ENCODE results near the gene CFAP46. TPM values are rescaled to one million over a fixed set of nuclear protein-coding genes. Genes with fewer than 3 reads are reported as not detected.
A peak's percentile ranks its signal among the peaks of the same experiment; 100 is the strongest.
"Not testable (repeated sequence)": the region's sequence is repeated elsewhere in the genome, so short reads cannot be mapped to it uniquely, and the experiment has no call there.

Gene CFAP46
- total RNA-seq, 2 donors from 2014 or later = not detected

- H3K9me3 ChIP-seq (ENCODE audit: control insufficient read depth, low read length, poor library complexity, severe bottlenecking); DNase-seq; H3K27ac Mint-ChIP-seq; ATAC-seq; H3K36me3 Mint-ChIP-seq (ENCODE audit: low read depth); H3K27me3 Mint-ChIP-seq; H3K4me3 Mint-ChIP-seq; H3K4me1 Mint-ChIP-seq: not testable (repeated sequence)
These were observed 144.4 kb downstream of the CFAP46 start for GRCh38 chr10:132797986-132798385.

GRCh38 chr10:132796846-132797245, 145.5 kb downstream of the CFAP46 start:
- no peaks in the 10 kb centered on the region for H3K9me3 ChIP-seq (ENCODE audit: control insufficient read depth, low read length, poor library complexity, severe bottlenecking)
- Mint-ChIP-seq H3K4me3 (no peak overlapping the region), H3K36me3 (ENCODE audit: low read depth) (no peaks in the 10 kb centered on the region), H3K4me1 (no peaks in the 10 kb centered on the region), H3K27me3 (no peaks in the 10 kb centered on the region), H3K27ac (no peak overlapping the region)
- DNase-seq (peak in 1 of 3 donors; percentile 2), ATAC-seq (no peak)

- no peaks in the 10 kb centered on the region for H3K9me3 ChIP-seq (ENCODE audit: control insufficient read depth, low read length, poor library complexity, severe bottlenecking)
- Mint-ChIP-seq H3K4me3 (no peak overlapping the region), H3K27ac (no peak overlapping the region), H3K4me1 (no peaks in the 10 kb centered on the region), H3K36me3 (ENCODE audit: low read depth) (no peaks in the 10 kb centered on the region), H3K27me3 (no peaks in the 10 kb centered on the region)
- no peak for DNase-seq
- ATAC-seq = no peak
These were observed 148.2 kb downstream of the CFAP46 start for GRCh38 chr10:132793871-132794849.

- no peak for ATAC-seq
- H3K4me1 Mint-ChIP-seq = no peaks in the 10 kb centered on the region
- no peak for DNase-seq
- H3K4me3 Mint-ChIP-seq = no peak overlapping the region
- H3K27me3 Mint-ChIP-seq = no peaks in the 10 kb centered on the region
- H3K36me3 Mint-ChIP-seq (ENCODE audit: low read depth) = no peaks in the 10 kb centered on the region
- no peak overlapping the region for H3K27ac Mint-ChIP-seq
- no peaks in the 10 kb centered on the region for H3K9me3 ChIP-seq (ENCODE audit: control insufficient read depth, low read length, poor library complexity, severe bottlenecking)
These were observed 149.2 kb downstream of the CFAP46 start for GRCh38 chr10:132793213-132793612.

- ATAC-seq = no peak
- no peaks in the 10 kb centered on the region for H3K9me3 ChIP-seq (ENCODE audit: control insufficient read depth, low read length, poor library complexity, severe bottlenecking)
- Mint-ChIP-seq H3K4me3 (no peak overlapping the region), H3K36me3 (ENCODE audit: low read depth) (no peaks in the 10 kb centered on the region), H3K27ac (no peak overlapping the region), H3K27me3 (no peaks in the 10 kb centered on the region), H3K4me1 (no peaks in the 10 kb centered on the region)
- no peak for DNase-seq
These were observed 149.6 kb downstream of the CFAP46 start for GRCh38 chr10:132792796-132793195.

- H3K4me1 Mint-ChIP-seq; H3K27me3 Mint-ChIP-seq; H3K36me3 Mint-ChIP-seq (ENCODE audit: low read depth); ATAC-seq; H3K9me3 ChIP-seq (ENCODE audit: control insufficient read depth, low read length, poor library complexity, severe bottlenecking); DNase-seq; H3K27ac Mint-ChIP-seq; H3K4me3 Mint-ChIP-seq: not testable (repeated sequence)
These were observed 150.3 kb downstream of the CFAP46 start for GRCh38 chr10:132792099-132792498.

GRCh38 chr10:132790934-132791829, 151.2 kb downstream of the CFAP46 start:
- no peak for DNase-seq
- Mint-ChIP-seq H3K4me3 (no peak overlapping the region), H3K4me1 (no peaks in the 10 kb centered on the region), H3K36me3 (ENCODE audit: low read depth) (no peaks in the 10 kb centered on the region), H3K27me3 (no peaks in the 10 kb centered on the region), H3K27ac (no peak overlapping the region)
- no peak for ATAC-seq
- no peaks in the 10 kb centered on the region for H3K9me3 ChIP-seq (ENCODE audit: control insufficient read depth, low read length, poor library complexity, severe bottlenecking)

- DNase-seq (no peak), ATAC-seq (no peak)
- H3K9me3 ChIP-seq (ENCODE audit: control insufficient read depth, low read length, poor library complexity, severe bottlenecking) = no peaks in the 10 kb centered on the region
- Mint-ChIP-seq H3K36me3 (ENCODE audit: low read depth) (no peaks in the 10 kb centered on the region), H3K4me1 (no peaks in the 10 kb centered on the region), H3K27ac (no peak overlapping the region), H3K27me3 (no peaks in the 10 kb centered on the region), H3K4me3 (no peak overlapping the region)
These were observed 151.9 kb downstream of the CFAP46 start for GRCh38 chr10:132790470-132790869.

GRCh38 chr10:132789659-132790148, 152.7 kb downstream of the CFAP46 start:
- ATAC-seq = no peak
- H3K4me3 Mint-ChIP-seq = no peak overlapping the region
- no peak overlapping the region for H3K27ac Mint-ChIP-seq

GRCh38 chr10:132788831-132789219, 153.5 kb downstream of the CFAP46 start:
- H3K27ac Mint-ChIP-seq = no peak overlapping the region
- no peaks in the 10 kb centered on the region for H3K36me3 Mint-ChIP-seq (ENCODE audit: low read depth)
- H3K9me3 ChIP-seq (ENCODE audit: control insufficient read depth, low read length, poor library complexity, severe bottlenecking) = no peaks in the 10 kb centered on the region
- no peaks in the 10 kb centered on the region for H3K4me1 Mint-ChIP-seq
- no peak for ATAC-seq
- DNase-seq = no peak
- H3K27me3 Mint-ChIP-seq = no peaks in the 10 kb centered on the region
- no peak overlapping the region for H3K4me3 Mint-ChIP-seq

More at GRCh38 chr10:132789659-132790148, 152.7 kb downstream of the CFAP46 start:
- Mint-ChIP-seq H3K27me3 (no peaks in the 10 kb centered on the region), H3K36me3 (ENCODE audit: low read depth) (no peaks in the 10 kb centered on the region), H3K4me1 (no peaks in the 10 kb centered on the region)
- no peak for DNase-seq
- no peaks in the 10 kb centered on the region for H3K9me3 ChIP-seq (ENCODE audit: control insufficient read depth, low read length, poor library complexity, severe bottlenecking)

- Mint-ChIP-seq H3K27me3 (peaks cover 4% of the 10 kb centered on the region), H3K4me3 (no peak overlapping the region), H3K27ac (no peak overlapping the region), H3K4me1 (no peaks in the 10 kb centered on the region), H3K36me3 (ENCODE audit: low read depth) (no peaks in the 10 kb centered on the region)
- no peaks in the 10 kb centered on the region for H3K9me3 ChIP-seq (ENCODE audit: control insufficient read depth, low read length, poor library complexity, severe bottlenecking)
- DNase-seq = no peak
- ATAC-seq = no peak
These were observed 154.1 kb downstream of the CFAP46 start for GRCh38 chr10:132788180-132788830.

- Mint-ChIP-seq H3K4me1 (no peaks in the 10 kb centered on the region), H3K4me3 (peak overlapping the region; percentile 15), H3K36me3 (ENCODE audit: low read depth) (no peaks in the 10 kb centered on the region), H3K27me3 (peaks cover 8% of the 10 kb centered on the region), H3K27ac (no peak overlapping the region)
- H3K9me3 ChIP-seq (ENCODE audit: control insufficient read depth, low read length, poor library complexity, severe bottlenecking) = no peaks in the 10 kb centered on the region
- no peak for DNase-seq
- no peak for ATAC-seq
These were observed 154.7 kb downstream of the CFAP46 start for GRCh38 chr10:132787495-132788179.

Data from T-helper 17 cell (primary cell).